ENCODE data around the gene IL1RAPL1.

The IL1RAPL1 gene

DNA sequence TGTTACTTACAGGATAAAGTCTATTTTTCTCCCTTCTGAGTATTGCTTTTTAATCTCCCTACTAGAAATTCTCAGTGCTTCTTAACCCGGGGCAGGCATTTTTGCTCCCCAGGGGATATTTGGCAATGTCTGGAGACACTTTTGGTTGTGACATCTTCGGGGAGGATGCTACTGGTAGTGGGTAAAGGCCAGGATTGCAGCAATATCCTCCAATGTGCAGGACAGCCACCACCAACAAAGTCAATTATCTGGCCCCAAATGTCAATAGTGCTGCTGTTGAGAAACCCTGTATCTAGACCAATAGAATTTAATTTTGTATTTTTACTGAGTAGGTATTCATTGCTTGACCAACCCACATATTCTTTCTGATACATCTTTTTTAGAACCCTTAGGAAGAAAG is 958.6 kb downstream of the IL1RAPL1 start:
- no peak for ATAC-seq
- no peak for TF ChIP-seq ZFP3 (CRISPR knock-in tag; IDR thresholded peaks at IDR 0.05)
- no peak for TF ChIP-seq GLIS3 (CRISPR knock-in tag; IDR thresholded peaks at IDR 0.05)
- TF ChIP-seq ARNTL (CRISPR knock-in tag; IDR thresholded peaks at IDR 0.05; ENCODE audit: borderline replicate concordance, low read depth) = no peak
- no peak for TF ChIP-seq POU6F1 (CRISPR knock-in tag; IDR thresholded peaks at IDR 0.05; ENCODE audit: borderline replicate concordance, low read depth)
- TF ChIP-seq TCF4 (CRISPR knock-in tag; IDR thresholded peaks at IDR 0.05; ENCODE audit: borderline replicate concordance) = no peak
- no peak for TF ChIP-seq TOX (CRISPR knock-in tag; IDR thresholded peaks at IDR 0.05; ENCODE audit: borderline replicate concordance)
- no peak for TF ChIP-seq ZNF70 (CRISPR knock-in tag; IDR thresholded peaks at IDR 0.05)
- no peak for TF ChIP-seq BACH2 (CRISPR knock-in tag; IDR thresholded peaks at IDR 0.05; ENCODE audit: borderline replicate concordance)
- TF ChIP-seq ZNF565 (CRISPR knock-in tag; conservative IDR thresholded peaks at IDR 0.05; ENCODE audit: low read depth) = no peak
- no peak for TF ChIP-seq PATZ1 (CRISPR knock-in tag; IDR thresholded peaks at IDR 0.05; ENCODE audit: borderline replicate concordance)
- no peak for TF ChIP-seq ZNF8 (CRISPR knock-in tag; IDR thresholded peaks at IDR 0.05)
- no peak for TF ChIP-seq ZC3H10 (CRISPR knock-in tag; IDR thresholded peaks at IDR 0.05)
- TF ChIP-seq ISL1 (CRISPR knock-in tag; IDR thresholded peaks at IDR 0.05) = no peak
- no peak for TF ChIP-seq ESRRG (CRISPR knock-in tag; IDR thresholded peaks at IDR 0.05)
- TF ChIP-seq RARB (CRISPR knock-in tag; IDR thresholded peaks at IDR 0.05) = no peak
- no peak for TF ChIP-seq ZFP30 (CRISPR knock-in tag; IDR thresholded peaks at IDR 0.05)
- TF ChIP-seq CSRNP3 (CRISPR knock-in tag; IDR thresholded peaks at IDR 0.05) = no peak
- no peak for TF ChIP-seq TSHZ2 (CRISPR knock-in tag; IDR thresholded peaks at IDR 0.05)
- TF ChIP-seq SNAI2 (CRISPR knock-in tag; IDR thresholded peaks at IDR 0.05) = no peak
- no peak for TF ChIP-seq CSDC2 (CRISPR knock-in tag; IDR thresholded peaks at IDR 0.05)

DNA sequence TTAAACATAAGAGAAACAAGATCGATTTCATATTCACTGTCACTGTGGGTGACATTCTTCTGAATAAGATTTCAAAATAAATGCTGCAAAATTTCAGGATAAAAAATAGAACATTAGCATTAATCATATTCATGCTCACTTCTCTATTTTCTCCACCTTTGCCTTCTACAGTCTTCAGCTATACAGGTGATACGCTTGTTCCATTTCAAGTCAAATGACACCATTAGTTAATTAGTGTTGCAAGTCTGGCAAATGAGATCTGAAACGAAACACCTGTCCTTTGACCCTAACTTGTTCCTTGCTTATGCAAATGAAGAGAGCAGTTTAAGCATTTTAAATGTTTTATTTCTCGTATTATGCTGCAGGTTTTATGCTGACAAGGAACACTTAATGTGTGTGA is 960.6 kb downstream of the IL1RAPL1 start:
- TF ChIP-seq TSHZ2 (CRISPR knock-in tag; IDR thresholded peaks at IDR 0.05) = no peak
- TF ChIP-seq PATZ1 (CRISPR knock-in tag; IDR thresholded peaks at IDR 0.05; ENCODE audit: borderline replicate concordance) = no peak
- no peak for TF ChIP-seq ARNTL (CRISPR knock-in tag; IDR thresholded peaks at IDR 0.05; ENCODE audit: borderline replicate concordance, low read depth)
- no peak for TF ChIP-seq ZFP30 (CRISPR knock-in tag; IDR thresholded peaks at IDR 0.05)
- TF ChIP-seq ZNF70 (CRISPR knock-in tag; IDR thresholded peaks at IDR 0.05) = no peak
- TF ChIP-seq ZNF8 (CRISPR knock-in tag; IDR thresholded peaks at IDR 0.05) = no peak
- no peak for ATAC-seq

Data from SK-N-SH treated with all-trans-retinoic acid at 6 μM for 48 hours (cell line).